GM10266 (cell line): ENCODE results near the gene RTRAF.

Source experiments
- DNase-seq: peaks from one replicate; pipeline ENCODE4 v3.0.0; 2012; ENCODE audit errors: extremely low spot score
- TF ChIP-seq, protein P1 (sequence below): IDR thresholded peaks from 2 replicates; pipeline ENCODE4 v1.5.1; 2012; ENCODE audit warnings: mild to moderate bottlenecking, low read depth; ENCODE audit not compliant: control insufficient read depth, insufficient read depth; ENCODE audit errors: missing control alignments

Gene RTRAF

DNA sequence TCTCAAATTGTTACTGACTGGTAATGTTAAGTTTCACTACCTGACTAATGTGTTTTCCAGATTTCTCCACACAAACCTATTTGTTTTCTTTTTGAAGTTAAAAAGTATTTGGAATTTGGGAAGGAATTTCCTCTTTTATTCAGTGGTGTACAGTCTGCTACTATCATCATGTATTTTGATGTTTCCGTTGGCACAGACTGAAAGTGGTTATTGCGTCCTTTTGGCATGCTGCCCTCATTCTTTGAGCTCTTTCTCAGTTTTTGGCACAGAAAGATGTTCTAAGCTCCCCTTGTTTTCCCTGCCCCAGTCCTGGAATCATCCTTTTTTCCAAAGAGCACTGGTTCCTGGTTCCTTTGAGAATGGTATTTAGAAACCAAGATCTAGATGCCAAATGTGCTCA, 31.4 kb upstream of the RTRAF start:
- DNase-seq = no peak
- TF ChIP-seq, protein P1, sequence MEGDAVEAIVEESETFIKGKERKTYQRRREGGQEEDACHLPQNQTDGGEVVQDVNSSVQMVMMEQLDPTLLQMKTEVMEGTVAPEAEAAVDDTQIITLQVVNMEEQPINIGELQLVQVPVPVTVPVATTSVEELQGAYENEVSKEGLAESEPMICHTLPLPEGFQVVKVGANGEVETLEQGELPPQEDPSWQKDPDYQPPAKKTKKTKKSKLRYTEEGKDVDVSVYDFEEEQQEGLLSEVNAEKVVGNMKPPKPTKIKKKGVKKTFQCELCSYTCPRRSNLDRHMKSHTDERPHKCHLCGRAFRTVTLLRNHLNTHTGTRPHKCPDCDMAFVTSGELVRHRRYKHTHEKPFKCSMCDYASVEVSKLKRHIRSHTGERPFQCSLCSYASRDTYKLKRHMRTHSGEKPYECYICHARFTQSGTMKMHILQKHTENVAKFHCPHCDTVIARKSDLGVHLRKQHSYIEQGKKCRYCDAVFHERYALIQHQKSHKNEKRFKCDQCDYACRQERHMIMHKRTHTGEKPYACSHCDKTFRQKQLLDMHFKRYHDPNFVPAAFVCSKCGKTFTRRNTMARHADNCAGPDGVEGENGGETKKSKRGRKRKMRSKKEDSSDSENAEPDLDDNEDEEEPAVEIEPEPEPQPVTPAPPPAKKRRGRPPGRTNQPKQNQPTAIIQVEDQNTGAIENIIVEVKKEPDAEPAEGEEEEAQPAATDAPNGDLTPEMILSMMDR = no peak

DNA sequence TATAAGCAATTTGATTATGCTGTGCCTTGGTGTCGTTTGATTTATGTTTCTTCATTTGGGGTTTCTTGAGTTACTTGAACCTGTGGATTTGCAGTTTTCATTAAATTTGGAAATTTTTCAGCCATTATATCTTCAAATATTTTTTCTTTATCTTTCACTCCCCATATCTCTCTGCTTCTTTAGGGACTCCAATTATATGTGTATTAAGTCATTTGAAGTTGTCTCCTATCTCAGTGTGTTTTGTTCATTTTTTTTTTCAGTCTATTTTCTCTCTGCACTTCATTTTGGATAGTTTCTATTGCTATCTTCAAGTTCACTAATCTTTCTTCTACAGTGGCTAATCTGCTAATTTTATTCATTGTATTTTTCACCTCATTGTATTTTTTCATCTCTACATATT, 29.4 kb upstream of the RTRAF start:
- DNase-seq = no peak
- TF ChIP-seq, protein P1 = no peak

DNA sequence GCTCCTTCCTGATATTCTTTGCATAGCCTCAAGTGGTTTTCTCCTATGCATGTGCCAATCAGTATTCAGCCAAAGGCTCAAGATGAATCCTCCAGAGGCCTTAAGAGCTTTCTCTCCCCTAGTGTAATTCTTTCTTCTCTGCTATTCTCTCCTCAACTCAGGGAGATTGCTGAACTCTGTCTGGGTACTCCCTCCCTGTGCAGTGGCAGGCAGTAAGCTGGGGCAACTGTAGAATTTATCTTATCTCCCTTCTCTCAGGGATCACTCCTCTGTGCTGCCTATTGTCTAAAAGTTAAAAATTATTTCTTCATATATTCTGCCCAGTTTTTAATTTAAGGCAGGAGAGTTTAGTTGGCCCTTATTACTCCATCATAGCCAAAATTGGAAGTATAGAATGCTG, 28.5 kb upstream of the RTRAF start:
- DNase-seq = no peak
- TF ChIP-seq, protein P1 = no peak

DNA sequence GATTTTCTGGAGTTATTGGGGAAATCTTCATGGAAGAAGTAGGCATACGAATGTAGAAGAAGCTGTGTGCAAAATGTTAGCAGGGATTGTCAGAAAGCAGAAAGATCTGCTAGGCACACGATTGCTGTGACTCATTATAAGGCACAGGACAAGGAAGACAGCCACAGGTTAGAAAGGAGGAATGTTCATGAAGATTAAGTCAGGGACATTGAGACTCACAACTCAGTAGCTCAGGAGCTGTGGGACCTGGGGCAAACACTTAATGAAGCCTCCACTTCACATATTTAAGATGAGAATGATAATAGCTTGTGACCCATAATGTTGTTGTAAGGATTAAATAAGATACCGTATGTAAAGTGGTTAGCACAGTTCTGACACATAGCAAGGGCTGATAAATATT, 26.6 kb upstream of the RTRAF start:
- TF ChIP-seq, protein P1 = no peak
- DNase-seq = no peak

GRCh38 chr14:51963286-51963685, 26.1 kb upstream of the RTRAF start:
- no peak for DNase-seq

GRCh38 chr14:51967521-51967920, 21.8 kb upstream of the RTRAF start:
- TF ChIP-seq, protein P1 = no peak
- DNase-seq = no peak

More at GRCh38 chr14:51963286-51963685, 26.1 kb upstream of the RTRAF start:
- TF ChIP-seq, protein P1 = no peak

- DNase-seq = no peak
- TF ChIP-seq, protein P1 = no peak
Observed at GRCh38 chr14:51969852-51970540, 19.4 kb upstream of the RTRAF start.
